NCI-H82 (cell line): ENCODE results near the gene BTNL9.
A peak's percentile ranks its signal among the peaks of the same experiment; 100 is the strongest.
"Not testable (repeated sequence)": the region's sequence is repeated elsewhere in the genome, so short reads cannot be mapped to it uniquely, and the experiment has no call there.

Experiments
- DNase-seq: peaks from one replicate; lab custom pipeline; 2025; lab: John Stamatoyannopoulos, UW

BTNL9 gene

GRCh38 chr5:181100121-181100875 lies 60.2 kb downstream of the BTNL9 start:
- DNase-seq, result peak; percentile 14

DNA sequence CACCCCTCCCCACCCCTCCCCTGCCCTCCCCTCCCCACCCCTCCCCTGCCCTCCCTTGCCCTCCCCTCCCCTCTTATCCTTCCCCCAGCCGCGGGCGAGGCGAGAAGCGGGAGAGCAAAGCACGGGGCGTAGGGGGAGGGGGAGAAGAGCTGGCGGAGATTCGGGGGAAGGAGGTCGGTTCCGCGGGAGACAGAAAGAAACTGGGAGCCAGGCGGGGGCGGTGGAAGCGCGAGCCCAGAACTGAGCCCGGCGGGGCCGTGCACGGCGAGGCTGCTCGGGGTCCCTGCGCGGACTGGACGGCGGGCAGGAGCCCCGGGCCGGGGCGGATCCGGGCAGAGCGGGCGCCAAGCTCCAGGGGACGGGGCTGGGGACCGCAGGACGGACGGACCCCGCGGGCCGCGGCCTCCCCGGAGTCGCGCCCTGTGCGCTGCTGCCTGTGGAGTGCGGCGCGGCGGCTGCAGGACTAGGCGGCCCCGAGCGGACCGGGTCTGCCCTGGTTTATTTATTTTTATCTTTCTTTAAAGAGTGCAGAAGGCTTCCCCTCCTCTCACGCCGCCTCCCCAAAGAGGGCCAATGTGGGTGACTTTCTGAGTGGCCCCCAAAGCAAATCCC lies 61.1 kb downstream of the BTNL9 start:
- DNase-seq, result not testable (repeated sequence)

- DNase-seq, result not testable (repeated sequence)
These were observed 62.0 kb downstream of the BTNL9 start for GRCh38 chr5:181101930-181102674.

- DNase-seq, result not testable (repeated sequence)
These were observed 64.1 kb downstream of the BTNL9 start for GRCh38 chr5:181104259-181104568.

DNA sequence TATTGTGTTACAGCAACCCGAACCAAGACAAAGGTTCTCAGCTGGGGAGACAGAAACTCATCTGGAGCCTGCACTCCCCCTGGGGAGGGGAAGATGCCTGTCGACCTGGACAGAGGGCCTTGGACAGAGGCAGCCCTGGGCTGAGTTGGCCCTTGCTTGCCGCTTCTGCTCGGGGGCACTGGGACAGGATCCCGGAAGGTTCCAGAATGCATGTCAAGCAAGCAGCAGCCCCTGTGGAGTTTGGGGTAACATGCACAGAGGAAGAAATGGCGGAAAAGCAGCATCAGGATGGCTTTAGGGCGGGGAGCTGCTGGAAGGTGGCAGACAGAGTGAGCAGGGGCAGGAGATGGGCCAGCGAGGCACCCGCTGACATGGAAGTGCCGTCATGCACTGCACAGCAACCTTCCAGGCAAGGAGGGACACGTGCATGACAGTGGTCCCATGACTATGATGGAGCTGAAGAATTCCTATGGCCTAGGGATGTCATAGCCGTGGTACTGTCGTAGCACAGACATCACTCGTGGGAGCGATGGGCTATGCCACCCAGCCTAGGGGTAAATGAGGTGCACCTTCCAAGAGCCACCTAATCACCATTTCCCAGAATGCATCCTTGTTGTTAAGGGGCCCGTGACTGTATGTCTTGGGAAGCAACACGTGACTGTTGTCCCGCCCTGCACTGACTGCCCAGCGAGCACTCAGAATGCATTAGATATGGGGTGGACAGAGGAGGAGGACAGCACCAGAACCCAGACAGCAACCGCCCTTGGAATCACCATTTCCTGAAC lies 64.7 kb downstream of the BTNL9 start:
- not testable (repeated sequence) for DNase-seq

DNA sequence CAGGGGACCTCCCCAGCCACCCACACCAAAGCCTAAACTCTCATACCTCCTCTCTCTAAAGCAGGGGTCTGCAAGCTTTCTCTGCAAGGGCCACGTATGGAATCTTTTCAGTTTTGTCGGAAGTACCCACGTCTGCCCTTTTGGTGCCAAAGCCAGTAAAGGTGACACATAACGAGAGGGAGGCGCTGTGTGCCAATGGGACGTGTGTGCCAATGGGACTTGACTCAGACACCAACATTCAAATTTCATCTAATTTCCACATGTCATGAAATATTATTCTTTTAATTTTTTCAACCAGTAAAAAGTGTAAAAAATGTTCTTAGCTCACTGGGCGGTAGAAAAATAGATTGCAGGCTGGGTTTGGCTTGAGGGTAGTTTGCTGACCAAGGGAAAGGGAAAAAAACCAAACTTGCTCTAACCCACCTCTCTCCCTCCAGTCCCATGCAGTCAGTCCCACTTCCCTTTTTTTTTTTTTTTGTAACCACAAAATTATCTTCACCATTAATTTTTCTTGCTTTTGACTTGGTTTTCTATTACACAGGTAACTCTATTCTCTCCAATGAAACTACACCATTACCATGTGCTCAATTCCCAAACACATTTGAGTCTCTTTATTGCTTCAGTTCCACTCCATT lies 65.4 kb downstream of the BTNL9 start:
- no peak for DNase-seq

- peak; percentile 62 for DNase-seq
These were observed 67.6 kb downstream of the BTNL9 start for GRCh38 chr5:181107699-181108098.

GRCh38 chr5:181108578-181109165 lies 68.6 kb downstream of the BTNL9 start:
- no peak for DNase-seq

GRCh38 chr5:181109489-181110013 lies 69.5 kb downstream of the BTNL9 start:
- DNase-seq, result no peak

GRCh38 chr5:181111010-181111409 lies 70.9 kb downstream of the BTNL9 start:
- DNase-seq, result no peak
